ENCODE data around the gene FAM98C. TPM values are rescaled to one million over a fixed set of nuclear protein-coding genes. Genes with fewer than 3 reads are reported as not detected.

Gene FAM98C
- total and polyA plus RNA-seq, 10 donors: 18.0 to 27.4 (median 25.2) TPM

DNA sequence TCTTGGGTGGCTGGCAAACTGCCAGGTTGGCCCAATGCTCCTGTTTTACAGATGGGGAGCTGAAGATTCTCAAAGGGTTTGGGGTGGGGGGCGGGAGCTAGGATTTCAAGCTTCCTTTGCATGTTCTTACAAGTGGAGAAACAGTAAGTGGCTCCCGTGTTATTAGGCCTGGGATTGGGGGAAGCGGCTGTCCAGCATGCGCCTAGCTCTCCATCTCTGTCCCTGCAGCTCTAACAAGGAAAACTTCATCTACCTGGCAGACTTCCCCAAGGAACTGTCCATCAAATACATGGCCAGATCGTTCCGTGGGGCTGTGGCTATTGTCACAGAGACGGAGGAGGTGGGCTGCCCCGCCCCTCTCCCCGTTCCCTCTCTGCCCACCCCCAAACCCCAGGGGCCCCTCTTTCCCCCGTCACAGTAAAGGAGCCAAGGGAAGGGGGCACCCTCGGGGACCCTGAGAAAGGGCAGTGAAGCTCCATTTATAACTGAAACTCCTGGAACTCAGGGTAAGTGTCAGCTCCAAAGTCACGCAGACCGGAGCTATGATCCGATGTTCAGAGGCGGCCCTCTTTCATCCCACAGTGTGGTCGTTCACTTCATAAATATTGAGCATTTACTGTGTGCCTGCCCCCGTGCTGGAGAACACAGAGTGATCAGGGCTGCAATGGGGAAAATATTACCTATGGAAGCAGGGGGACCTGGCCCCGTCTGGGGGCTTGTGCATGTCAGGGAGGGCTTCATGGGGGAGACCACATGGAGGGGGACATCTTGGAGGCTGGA, 43.5 kb upstream of the FAM98C start:
- H3K4me3 ChIP-seq: no peak overlapping the region
- H3K27ac ChIP-seq: no peak overlapping the region
- no peaks in the 10 kb centered on the region for H3K9me3 ChIP-seq
- DNase-seq: no peak
- no peak for TF ChIP-seq POLR2AphosphoS5 (IDR thresholded peaks at IDR 0.05)
- no peak for TF ChIP-seq POLR2A (IDR thresholded peaks at IDR 0.05)
- TF ChIP-seq, protein P1, sequence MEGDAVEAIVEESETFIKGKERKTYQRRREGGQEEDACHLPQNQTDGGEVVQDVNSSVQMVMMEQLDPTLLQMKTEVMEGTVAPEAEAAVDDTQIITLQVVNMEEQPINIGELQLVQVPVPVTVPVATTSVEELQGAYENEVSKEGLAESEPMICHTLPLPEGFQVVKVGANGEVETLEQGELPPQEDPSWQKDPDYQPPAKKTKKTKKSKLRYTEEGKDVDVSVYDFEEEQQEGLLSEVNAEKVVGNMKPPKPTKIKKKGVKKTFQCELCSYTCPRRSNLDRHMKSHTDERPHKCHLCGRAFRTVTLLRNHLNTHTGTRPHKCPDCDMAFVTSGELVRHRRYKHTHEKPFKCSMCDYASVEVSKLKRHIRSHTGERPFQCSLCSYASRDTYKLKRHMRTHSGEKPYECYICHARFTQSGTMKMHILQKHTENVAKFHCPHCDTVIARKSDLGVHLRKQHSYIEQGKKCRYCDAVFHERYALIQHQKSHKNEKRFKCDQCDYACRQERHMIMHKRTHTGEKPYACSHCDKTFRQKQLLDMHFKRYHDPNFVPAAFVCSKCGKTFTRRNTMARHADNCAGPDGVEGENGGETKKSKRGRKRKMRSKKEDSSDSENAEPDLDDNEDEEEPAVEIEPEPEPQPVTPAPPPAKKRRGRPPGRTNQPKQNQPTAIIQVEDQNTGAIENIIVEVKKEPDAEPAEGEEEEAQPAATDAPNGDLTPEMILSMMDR (IDR thresholded peaks at IDR 0.05 in 8 of 11, conservative IDR thresholded peaks at IDR 0.05 in 3 of 11): no peak
- 54 to 59% (median 56%) methylated on average over 18 of the region's 18 CpGs for WGBS, 5 donors
- peaks cover 0 to 43% (median 4%) of the 10 kb centered on the region in 7 donors for H3K27me3 ChIP-seq (replicated peaks in 1 of 7)
- intact Hi-C loops (cut with DNase I; ENCODE audit: low total_unique reads): no loop called here
- no peaks in the 10 kb centered on the region for H3K36me3 ChIP-seq
- peaks cover 8 to 24% (median 19%) of the 10 kb centered on the region in 6 donors for H3K4me1 ChIP-seq

DNA sequence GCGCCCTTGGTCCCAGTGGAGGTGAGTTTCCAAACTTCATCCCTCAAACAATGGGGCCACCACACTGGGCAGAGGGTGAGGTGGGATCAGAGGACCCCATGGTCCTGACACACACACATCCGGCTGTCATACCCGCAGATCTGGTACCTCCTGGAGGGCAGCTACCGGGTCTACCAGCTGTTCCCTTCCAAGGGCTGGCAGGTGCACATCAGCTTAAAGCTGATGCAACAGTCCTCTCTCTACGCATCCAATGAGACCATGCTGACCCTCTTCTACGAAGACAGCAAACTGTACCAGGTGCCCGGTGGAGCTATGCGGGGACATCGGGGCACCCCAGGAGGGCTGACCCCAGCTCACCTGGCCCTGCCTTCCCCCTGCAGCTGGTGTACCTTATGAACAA, 42.5 kb upstream of the FAM98C start:
- H3K27me3 ChIP-seq (replicated peaks in 1 of 7): peaks cover 0 to 49% (median 4%) of the 10 kb centered on the region in 7 donors
- DNase-seq: no peak
- H3K4me1 ChIP-seq: peaks cover 8 to 24% (median 19%) of the 10 kb centered on the region in 6 donors
- WGBS, 5 donors: 67 to 90% (median 85%) methylated on average over 6 to 9 of the region's 9 CpGs
- H3K4me3 ChIP-seq: no peak overlapping the region
- H3K9me3 ChIP-seq: no peaks in the 10 kb centered on the region
- no peaks in the 10 kb centered on the region for H3K36me3 ChIP-seq
- intact Hi-C loops (cut with DNase I; ENCODE audit: low total_unique reads): no loop called here
- no peak overlapping the region for H3K27ac ChIP-seq
- TF ChIP-seq, protein P1 (IDR thresholded peaks at IDR 0.05 in 8 of 11, conservative IDR thresholded peaks at IDR 0.05 in 3 of 11): no peak
- TF ChIP-seq POLR2A (IDR thresholded peaks at IDR 0.05) (no peak), POLR2AphosphoS5 (IDR thresholded peaks at IDR 0.05) (no peak)

DNA sequence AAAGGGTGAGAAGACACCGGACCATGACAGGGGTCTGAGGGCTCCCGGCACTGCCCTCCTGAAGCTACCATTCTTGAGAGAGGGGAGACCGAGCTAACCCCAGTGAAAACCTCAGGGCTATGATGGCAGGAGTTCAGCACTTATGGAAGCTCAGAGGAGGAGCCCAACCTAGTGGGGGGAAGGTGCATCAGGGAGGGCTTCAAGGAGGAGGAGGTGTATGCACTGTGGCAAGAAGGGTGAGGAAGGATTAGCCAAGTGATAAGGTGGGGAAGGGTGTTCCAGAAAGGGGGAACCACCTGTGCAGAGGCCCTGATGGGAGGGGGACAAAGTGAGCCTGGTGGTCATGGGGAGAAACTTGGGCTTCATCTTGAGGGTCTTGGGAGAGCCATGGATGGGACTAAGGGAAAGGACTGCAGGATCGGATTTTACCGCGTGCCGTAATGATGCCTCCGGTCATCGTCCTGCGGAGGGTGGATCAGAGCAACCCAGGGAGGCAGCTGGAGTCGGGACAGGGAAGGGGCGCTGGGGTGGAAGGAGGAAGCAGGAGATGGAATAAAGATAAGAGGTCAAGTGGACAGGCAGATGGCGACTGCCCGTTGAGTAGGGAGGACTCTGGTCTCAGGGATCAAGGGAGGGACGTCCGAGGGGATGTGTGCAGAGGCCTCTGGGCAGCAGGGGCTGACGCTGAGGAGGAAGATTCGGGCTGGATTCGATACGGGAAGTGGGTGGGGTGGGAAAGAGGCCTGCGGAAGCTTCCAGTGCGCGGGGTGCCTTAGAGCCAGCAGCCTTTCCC, 41.9 kb upstream of the FAM98C start:
- DNase-seq: no peak
- TF ChIP-seq, protein P1 (IDR thresholded peaks at IDR 0.05 in 8 of 11, conservative IDR thresholded peaks at IDR 0.05 in 3 of 11): no peak
- no peak for TF ChIP-seq POLR2AphosphoS5 (IDR thresholded peaks at IDR 0.05)
- TF ChIP-seq POLR2A (IDR thresholded peaks at IDR 0.05): no peak
- peaks cover 0 to 53% (median 4%) of the 10 kb centered on the region in 7 donors for H3K27me3 ChIP-seq (replicated peaks in 1 of 7)
- peak overlapping the region in 4 of 8 donors; percentile 66 to 81 (median 68) for H3K27ac ChIP-seq
- intact Hi-C loops (cut with DNase I; ENCODE audit: low total_unique reads): no loop called here
- peaks cover 8 to 24% (median 19%) of the 10 kb centered on the region in 6 donors for H3K4me1 ChIP-seq
- no peaks in the 10 kb centered on the region for H3K9me3 ChIP-seq
- H3K36me3 ChIP-seq: no peaks in the 10 kb centered on the region
- 15 to 26% (median 21%) methylated on average over 23 of the region's 23 CpGs for WGBS, 5 donors
- peak overlapping the region; percentile 60 to 83 (median 68) for H3K4me3 ChIP-seq

Measured in spleen (tissue), 11 donors.